H54 (cell line): ENCODE data around the gene ABCC4.
"Not testable (repeated sequence)": the region's sequence is repeated elsewhere in the genome, so short reads cannot be mapped to it uniquely, and the experiment has no call there.

Source experiments
- DNase-seq: peaks from one replicate; pipeline ENCODE4 v3.0.0; 2011; ENCODE audit warnings: low spot score, mixed read lengths; ENCODE audit not compliant: insufficient read length
- FAIRE-seq: peaks from 3 replicates; lab custom pipeline; 2011; peaks lifted over from hg19 to GRCh38; lab: Jason Lieb, UNC
- POLR2A ChIP-seq: IDR thresholded peaks from 2 replicates; pipeline ENCODE4 v1.6.1; 2011; ENCODE audit warnings: low read depth, mild to moderate bottlenecking, low read length

The ABCC4 gene

DNA sequence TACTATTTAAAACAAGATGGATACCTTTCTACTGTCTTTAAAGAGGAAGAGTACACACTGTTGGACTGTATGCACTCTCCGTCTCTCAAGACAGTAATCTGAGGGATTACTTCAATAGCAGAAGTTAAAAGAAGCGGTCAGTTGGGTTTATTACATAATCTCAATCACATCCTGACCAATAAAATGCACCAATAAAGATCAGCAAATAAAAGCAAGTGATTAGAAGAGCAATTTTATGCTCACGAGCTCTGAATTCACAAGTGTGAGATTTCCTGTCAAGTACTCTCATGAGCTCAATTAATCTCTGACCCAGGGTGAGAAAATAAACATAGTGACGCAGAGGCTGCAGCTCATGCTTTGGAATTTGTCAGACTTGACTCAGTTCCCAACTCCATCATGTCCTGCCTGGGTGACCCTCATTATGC is 12.2 kb downstream of the ABCC4 start:
- TF ChIP-seq POLR2A, result no peak
- no peak for DNase-seq
- FAIRE-seq, result no peak

DNA sequence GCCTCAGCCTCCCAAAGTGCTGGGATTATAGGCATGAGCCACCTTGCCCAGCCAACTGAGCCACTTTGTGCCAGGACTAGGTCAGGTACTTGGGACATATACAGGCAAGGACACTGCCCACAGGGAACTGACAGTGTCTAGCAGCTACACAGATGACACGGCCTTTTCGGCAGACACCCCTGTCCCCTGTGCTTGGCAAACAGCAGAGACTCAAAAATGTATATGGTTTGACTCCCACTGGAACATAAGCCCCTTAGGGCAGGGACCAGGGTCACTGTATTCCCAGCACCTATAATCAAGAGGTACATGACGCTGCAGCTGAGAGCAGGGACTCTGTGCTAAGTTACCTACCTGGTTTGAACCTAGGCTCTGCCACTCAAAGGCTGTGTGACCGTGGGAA is 16.8 kb downstream of the ABCC4 start:
- FAIRE-seq, result no peak
- no peak for DNase-seq
- TF ChIP-seq POLR2A, result no peak

DNA sequence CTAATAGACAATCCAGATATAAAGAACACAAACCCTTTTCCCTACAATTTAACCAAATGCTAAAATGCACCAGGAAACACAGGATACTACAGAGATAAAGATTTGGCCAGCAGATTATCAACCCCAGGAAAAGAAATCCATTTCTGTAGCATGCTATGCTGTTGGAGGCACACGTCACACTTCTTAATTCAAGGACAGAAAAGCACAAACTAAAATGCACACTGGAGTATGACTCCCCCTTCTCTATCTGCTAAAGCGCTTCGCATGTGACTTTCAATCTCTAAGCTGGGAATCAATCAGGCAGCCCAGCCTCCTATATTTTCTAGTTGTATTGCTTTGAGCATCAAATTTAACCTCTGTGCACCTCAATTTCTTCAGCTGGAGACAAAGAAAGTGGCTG is 22.2 kb downstream of the ABCC4 start:
- DNase-seq, result no peak
- TF ChIP-seq POLR2A, result no peak
- no peak for FAIRE-seq

DNA sequence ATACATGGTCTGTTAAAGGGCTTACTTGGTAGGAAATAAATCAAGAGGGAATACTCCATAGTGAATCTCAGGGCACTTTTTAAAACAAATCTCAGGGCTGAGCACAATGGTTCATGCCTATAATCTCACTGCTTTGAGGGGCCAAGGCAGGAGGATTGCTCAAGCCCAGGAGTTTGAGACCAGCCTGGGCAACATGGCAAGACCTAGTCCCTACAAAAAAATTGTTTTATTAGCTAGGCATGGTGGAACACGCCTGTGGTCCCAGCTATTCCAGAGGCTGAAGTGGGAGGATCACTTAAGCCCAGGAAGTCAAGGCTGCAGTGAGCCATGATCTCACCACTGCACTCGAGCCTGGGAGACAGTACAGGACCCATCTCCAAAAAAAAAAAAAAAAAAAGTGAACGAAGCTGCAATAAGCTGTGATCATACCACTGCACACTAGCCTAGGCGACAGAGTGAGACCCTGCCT is 25.2 kb downstream of the ABCC4 start:
- TF ChIP-seq POLR2A, result no peak
- DNase-seq, result no peak
- FAIRE-seq, result no peak

DNA sequence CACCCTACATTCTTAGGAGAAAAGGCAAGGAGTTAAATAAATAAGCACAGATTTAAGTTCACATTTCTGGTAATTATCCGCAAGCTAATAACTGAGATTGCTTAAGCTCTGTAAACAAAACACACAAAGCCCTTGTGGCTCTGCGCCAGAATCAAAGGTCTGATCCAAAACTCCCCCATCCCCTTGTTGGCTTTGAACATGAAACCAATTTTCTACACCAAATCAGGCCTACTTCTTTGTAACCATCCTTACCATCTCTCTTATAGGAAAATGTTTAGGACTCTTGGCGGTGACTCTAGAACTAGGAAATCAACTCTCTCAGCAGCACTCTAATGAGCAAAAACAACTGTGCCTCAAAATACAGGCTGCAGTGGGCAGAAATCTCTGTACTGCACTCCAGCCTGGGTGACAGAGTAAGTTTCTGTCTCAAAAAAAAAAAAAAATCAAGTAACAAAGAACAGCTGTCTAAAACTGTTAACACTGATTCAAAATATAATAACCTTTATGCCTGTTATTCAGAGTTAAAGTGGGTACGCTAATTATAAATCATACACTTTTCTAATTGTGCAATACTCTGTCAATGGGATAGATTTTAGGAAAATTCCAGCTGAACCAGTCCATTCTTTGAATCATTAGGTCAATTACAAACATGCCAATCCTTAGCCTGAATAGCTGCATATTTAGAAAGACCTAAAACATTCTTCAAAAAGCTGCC is 25.8 kb downstream of the ABCC4 start:
- DNase-seq, result no peak
- no peak for FAIRE-seq
- TF ChIP-seq POLR2A, result no peak

DNA sequence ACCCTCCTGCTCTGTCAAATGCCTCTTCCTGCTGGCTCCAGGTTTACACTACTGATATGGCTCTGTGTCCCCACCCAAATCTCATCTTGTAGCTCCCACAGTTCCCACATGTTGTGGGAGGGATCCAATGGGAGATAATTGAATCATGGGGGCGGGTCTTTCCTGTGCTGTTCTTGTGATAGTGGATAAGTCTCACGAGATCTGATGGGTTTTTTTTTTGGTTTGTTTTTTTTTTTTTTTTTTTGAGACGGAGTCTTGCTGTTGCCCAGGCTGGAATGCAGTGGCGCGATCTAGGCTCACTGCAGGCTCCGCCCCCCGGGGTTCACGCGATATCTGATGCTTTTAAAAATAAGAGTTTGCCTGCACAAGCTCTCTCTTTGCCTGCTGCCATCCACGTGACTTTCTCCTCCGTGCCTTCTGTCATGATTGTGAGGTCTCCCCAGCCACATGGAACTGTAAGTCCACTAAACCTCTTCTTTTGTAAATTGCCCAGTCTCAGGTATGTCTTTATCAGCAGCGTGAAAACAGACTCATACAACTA is 27.6 kb downstream of the ABCC4 start:
- not testable (repeated sequence) for DNase-seq, FAIRE-seq

DNA sequence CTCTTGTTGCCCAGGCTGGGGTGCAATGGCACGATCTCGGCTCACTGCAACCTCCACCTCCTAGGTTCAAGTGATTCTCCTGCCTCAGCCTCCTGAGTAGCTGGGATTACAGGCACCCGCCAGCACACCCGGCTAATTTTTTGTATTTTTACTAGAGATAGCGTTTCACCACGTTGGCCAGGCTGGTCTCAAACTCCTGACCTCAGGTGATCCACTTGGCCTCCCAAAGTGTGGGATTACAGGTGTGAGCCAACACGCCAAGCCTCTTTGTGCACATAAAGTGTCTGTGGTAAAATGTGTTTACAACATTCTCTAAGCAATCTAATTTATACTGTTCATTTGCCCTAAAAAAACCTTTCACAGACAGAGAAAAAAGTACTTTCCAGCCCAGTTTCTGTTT is 29.2 kb downstream of the ABCC4 start:
- not testable (repeated sequence) for FAIRE-seq, DNase-seq

DNA sequence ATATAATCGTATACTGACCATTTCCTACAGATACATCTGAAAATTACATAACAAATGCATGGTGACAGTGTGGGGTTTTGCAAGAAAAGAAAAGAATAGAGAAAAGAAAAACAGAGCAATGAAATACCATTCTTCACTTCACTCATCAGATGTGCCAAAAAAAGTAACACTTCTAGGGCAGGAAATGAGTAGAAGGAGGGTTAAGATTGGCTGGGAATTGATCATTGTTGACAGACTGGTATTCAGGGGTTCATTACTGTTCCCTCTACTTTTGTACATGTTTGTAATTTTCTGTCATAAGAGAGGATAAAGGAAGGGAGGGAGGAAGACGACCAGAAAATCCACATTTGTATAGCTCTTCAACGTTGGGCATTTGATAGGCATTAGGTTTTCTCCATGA is 31.5 kb downstream of the ABCC4 start:
- no peak for FAIRE-seq
- no peak for TF ChIP-seq POLR2A
- DNase-seq, result no peak

DNA sequence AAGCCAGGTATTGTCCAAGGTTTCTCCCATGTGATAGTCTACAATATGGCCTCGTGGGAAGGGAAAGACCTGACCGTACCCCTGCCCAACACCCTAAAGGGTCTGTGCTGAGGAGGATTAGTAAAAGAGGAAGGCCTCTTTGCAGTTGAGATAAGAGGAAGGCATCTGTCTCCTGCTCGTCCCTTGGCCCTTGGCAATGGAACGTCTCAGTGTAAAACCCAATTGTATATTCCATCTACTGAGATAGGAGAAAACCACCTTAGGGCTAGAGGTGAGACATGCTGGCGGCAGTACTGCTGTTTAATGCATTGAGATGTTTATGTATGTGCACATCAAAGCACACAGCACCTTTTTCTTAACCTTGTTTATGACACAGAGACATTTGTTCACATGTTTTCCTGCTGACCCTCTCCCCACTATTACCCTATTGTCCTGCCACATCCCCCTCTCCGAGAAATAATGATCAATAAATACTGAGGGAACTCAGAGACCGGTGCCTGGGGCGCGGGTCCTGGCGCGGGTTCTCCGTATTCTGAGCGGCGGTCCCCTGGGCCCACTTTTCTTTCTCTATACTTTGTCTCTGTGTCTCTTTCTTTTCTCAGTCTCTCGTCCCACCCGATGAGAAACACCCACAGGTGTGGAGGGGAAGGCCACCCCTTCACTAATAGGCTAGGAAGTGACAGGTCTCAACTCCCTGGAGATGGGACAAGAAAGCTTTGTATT is 32.7 kb downstream of the ABCC4 start:
- FAIRE-seq, DNase-seq: not testable (repeated sequence)

DNA sequence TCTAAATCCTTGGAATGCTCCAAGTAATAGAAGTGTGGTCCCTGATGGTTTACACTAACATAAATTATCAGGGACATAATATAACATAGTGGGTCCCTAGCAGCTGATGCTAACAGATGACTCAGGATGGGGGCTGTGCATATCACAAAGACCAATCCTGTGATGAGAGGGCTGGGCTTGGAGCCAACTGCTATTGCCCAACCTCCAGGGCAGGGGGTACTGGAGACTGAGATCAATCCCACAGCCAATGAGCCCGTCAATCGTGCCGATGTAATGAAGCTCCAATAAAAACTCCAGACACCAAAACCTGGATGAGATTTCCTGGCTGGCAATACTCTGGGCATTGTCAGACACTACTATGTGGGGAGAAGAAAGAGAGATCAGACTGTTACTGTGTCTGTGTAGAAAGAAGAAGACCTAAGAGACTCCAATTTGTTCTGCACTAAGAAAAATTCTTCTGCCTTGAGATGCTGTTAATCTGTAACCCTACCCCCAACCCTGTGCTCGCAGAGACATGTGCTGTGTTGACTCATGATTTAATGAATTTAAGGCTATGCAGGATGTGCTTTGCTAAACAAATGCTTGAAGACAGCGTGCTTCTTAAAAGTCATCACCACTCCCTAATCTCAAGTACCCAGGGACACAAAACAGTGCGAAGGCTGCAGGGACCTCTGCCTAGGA is 33.4 kb downstream of the ABCC4 start:
- DNase-seq (no peak), FAIRE-seq (peak; percentile 33)
- no peak for TF ChIP-seq POLR2A

DNA sequence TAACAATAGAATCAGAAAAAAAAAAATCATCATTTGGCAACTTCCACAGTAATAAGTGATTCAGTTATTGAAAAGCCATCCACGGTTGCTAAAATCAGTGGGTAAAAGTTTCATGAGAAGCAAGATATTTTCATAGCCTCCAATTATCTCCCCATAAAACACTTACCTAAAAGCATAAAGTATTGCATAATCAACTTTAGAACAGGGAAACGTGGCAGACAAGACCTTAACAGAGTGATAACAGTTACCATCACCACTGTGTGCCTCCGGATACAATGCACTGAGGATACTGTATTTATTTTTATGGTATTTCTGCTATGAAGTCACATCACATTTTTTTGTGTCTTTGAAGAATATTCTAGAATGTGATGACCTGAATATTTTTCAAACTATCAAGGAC is 37.0 kb downstream of the ABCC4 start:
- no peak for TF ChIP-seq POLR2A
- FAIRE-seq, result no peak
- DNase-seq, result no peak

DNA sequence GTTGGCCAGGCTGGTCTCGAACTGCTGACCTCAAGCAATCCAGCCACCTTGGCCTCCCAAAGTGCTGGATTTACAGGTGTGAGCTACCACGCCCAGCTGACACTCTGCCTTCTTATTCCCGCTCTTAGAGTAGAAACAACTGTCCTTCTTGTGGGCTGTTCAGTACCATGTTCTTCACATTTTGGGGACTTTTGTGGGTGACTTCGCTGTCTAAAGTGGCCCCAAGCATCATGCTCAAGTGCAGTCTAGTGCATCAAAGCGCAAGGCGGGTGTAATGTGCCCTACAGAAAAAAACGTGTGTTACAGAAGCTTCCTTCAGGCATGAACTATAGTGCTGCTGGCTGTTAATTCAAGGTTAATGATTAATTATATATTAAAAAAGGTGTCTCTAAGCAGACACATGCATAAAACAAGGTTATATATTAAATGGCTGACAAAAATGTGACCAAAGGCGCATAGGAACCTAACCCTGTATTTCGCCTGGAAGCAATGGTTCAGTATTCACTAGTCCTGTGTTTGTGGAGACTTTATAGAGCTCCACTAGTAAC is 38.3 kb downstream of the ABCC4 start:
- no peak for TF ChIP-seq POLR2A
- FAIRE-seq, result no peak
- DNase-seq, result no peak

DNA sequence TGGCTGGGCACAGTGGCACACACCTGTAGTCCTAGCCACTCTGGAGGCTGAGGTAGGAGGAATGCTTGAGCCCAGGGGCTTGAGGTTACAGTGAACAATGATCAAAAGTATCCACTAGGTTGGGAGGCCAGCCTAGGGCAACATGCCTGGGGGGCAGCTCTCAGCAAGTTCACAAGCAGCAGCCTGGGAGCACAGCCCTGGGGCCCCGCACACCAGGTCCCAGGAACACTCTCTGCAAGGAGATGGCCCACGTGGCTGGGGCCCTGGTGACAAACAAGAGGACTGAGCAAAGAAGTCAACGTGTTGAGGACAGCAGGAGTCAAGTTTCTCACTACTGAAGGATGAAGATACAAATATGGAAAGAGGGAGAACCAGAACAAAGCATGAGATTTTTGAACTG is 39.3 kb downstream of the ABCC4 start:
- FAIRE-seq, result no peak
- TF ChIP-seq POLR2A, result no peak

DNA sequence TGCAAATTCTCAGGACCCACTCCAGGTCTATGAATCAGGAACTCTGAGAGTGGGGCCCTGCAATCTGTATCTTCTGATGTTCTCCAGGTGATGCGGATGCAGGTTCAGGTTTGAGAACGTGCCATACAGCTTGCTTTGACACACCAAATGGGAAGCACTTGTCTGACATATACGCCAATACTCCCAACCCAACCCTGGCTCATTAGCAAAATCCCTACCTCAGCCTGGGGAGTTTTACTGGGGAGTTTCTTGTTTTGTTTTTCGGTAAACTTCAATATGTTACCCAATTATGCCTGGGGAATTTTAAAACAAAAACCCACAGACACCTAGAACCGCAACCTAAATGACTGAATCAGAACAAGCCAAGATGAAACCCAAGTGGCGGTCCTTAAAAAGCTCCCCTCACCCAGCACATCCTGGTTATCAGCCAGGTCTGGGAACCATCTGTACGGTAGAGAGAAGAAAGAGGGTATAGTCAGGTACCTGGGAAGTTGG is 41.2 kb downstream of the ABCC4 start:
- DNase-seq (no peak), FAIRE-seq (no peak)
- no peak for TF ChIP-seq POLR2A

More for the DNA sequence above, 39.3 kb downstream of the ABCC4 start:
- no peak for DNase-seq
